Panc1 (cell line): ENCODE measurements around the gene SDC3.

Experiments used
- POLR2AphosphoS5 ChIP-seq: IDR thresholded peaks from 2 replicates; pipeline ENCODE4 v1.6.1; 2012; ENCODE audit warnings: mild to moderate bottlenecking, low read depth, low read length, moderate library complexity
- TCF7L2 ChIP-seq: IDR thresholded peaks from 2 replicates; pipeline ENCODE4 v1.6.1; 2011; ENCODE audit warnings: mild to moderate bottlenecking, low read depth, low read length, inconsistent platforms
- TF ChIP-seq, protein P1 (sequence below): fragments of 450-650 bp; IDR thresholded peaks from 2 replicates; pipeline ENCODE4 v1.5.1; 2017; ENCODE audit warnings: mild to moderate bottlenecking
- TF ChIP-seq, protein P2 (sequence below), 2 experiments: IDR thresholded peaks; 2 replicates each; pipeline ENCODE4 v1.6.1; 2011 to 2012; ENCODE audit warnings: low read depth in 2 of 2, control low read depth in 1 of 2, low read length in 1 of 2, mild to moderate bottlenecking in 1 of 2, moderate library complexity in 1 of 2; ENCODE audit not compliant: insufficient read depth in 1 of 2

DNA sequence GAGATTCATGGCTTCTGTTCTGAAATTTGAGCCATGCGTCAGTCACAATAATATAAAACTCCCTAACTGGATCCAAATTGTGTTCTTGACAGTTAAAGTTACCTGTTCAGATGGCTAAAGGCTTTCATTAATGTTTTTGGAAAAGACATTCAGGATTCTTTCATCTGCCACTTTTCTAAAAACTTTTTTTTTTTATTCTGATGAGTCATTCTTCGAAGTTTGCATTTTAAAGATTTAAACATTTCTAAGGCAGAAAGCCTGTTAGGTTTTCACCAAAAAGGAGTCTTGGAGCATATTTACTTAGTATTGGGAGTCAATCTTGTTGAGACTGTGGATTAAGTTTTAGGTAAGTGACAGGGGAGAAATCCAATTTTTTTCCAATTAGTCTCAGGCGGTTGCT is 18.9 kb upstream of the SDC3 start:
- TF ChIP-seq, protein P1, sequence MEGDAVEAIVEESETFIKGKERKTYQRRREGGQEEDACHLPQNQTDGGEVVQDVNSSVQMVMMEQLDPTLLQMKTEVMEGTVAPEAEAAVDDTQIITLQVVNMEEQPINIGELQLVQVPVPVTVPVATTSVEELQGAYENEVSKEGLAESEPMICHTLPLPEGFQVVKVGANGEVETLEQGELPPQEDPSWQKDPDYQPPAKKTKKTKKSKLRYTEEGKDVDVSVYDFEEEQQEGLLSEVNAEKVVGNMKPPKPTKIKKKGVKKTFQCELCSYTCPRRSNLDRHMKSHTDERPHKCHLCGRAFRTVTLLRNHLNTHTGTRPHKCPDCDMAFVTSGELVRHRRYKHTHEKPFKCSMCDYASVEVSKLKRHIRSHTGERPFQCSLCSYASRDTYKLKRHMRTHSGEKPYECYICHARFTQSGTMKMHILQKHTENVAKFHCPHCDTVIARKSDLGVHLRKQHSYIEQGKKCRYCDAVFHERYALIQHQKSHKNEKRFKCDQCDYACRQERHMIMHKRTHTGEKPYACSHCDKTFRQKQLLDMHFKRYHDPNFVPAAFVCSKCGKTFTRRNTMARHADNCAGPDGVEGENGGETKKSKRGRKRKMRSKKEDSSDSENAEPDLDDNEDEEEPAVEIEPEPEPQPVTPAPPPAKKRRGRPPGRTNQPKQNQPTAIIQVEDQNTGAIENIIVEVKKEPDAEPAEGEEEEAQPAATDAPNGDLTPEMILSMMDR: no peak
- TF ChIP-seq, protein P2, sequence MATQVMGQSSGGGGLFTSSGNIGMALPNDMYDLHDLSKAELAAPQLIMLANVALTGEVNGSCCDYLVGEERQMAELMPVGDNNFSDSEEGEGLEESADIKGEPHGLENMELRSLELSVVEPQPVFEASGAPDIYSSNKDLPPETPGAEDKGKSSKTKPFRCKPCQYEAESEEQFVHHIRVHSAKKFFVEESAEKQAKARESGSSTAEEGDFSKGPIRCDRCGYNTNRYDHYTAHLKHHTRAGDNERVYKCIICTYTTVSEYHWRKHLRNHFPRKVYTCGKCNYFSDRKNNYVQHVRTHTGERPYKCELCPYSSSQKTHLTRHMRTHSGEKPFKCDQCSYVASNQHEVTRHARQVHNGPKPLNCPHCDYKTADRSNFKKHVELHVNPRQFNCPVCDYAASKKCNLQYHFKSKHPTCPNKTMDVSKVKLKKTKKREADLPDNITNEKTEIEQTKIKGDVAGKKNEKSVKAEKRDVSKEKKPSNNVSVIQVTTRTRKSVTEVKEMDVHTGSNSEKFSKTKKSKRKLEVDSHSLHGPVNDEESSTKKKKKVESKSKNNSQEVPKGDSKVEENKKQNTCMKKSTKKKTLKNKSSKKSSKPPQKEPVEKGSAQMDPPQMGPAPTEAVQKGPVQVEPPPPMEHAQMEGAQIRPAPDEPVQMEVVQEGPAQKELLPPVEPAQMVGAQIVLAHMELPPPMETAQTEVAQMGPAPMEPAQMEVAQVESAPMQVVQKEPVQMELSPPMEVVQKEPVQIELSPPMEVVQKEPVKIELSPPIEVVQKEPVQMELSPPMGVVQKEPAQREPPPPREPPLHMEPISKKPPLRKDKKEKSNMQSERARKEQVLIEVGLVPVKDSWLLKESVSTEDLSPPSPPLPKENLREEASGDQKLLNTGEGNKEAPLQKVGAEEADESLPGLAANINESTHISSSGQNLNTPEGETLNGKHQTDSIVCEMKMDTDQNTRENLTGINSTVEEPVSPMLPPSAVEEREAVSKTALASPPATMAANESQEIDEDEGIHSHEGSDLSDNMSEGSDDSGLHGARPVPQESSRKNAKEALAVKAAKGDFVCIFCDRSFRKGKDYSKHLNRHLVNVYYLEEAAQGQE (IDR thresholded peaks at IDR 0.05; ENCODE audit: insufficient read depth in 1 of 2, low read depth in 2 of 2, low read length in 1 of 2): no peak
- TF ChIP-seq POLR2AphosphoS5 (no peak), TCF7L2 (no peak)
